ENCODE data around the gene PRKCE. TPM values are rescaled to one million over a fixed set of nuclear protein-coding genes. Genes with fewer than 3 reads are reported as not detected.

The PRKCE gene
- total and polyA plus RNA-seq, 2 experiments from 2014 or later, result 9.6 to 11.9 TPM

DNA sequence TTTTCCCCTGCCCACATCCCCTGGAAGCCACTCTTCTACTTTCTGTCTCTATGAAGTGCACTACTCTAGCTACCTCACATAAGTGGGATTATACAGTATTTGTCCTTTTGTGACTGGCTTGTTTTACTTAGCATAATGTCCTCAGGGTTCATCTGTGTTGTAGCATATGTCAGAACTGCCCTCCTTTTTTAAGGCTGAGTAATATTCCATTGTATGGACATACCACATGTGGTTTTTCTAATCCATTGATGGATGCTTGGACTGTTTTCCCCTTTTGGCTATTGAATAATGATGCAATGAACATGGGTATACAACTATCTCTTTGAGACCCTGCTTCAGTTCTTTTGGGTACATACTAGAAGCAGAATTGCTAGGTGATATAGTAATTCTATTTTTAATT lies 95.9 kb downstream of the PRKCE start:
- no peak for TF ChIP-seq EZH2 (IDR thresholded peaks at IDR 0.05; ENCODE audit: borderline replicate concordance)
- TF ChIP-seq CTCF (IDR thresholded peaks at IDR 0.05; ENCODE audit: poor library complexity), result no peak
- TF ChIP-seq EZH2phosphoT487 (IDR thresholded peaks at IDR 0.05; ENCODE audit: low read depth, severe bottlenecking, unreplicated experiment), result no peak
- H3K27ac ChIP-seq, result no peak overlapping the region
- no peak overlapping the region for H3K4me3 ChIP-seq
- no peak overlapping the region for H2AFZ ChIP-seq
- no peaks in the 10 kb centered on the region for H4K20me1 ChIP-seq (ENCODE audit: insufficient read depth, poor library complexity, severe bottlenecking)
- no peak for DNase-seq (ENCODE audit: low spot score)
- no peaks in the 10 kb centered on the region for H3K27me3 ChIP-seq
- peaks cover 5% of the 10 kb centered on the region for H3K79me2 ChIP-seq
- H3K36me3 ChIP-seq (replicated peaks; ENCODE audit: insufficient read depth, low read depth), result no peaks in the 10 kb centered on the region
- no peaks in the 10 kb centered on the region for H3K9me2 ChIP-seq (replicated peaks; ENCODE audit: insufficient read depth)
- H3K4me1 ChIP-seq (ENCODE audit: insufficient read depth), result no peaks in the 10 kb centered on the region
- no peak overlapping the region for H3K4me2 ChIP-seq
- no peaks in the 10 kb centered on the region for H3K9me3 ChIP-seq (ENCODE audit: low read depth)

DNA sequence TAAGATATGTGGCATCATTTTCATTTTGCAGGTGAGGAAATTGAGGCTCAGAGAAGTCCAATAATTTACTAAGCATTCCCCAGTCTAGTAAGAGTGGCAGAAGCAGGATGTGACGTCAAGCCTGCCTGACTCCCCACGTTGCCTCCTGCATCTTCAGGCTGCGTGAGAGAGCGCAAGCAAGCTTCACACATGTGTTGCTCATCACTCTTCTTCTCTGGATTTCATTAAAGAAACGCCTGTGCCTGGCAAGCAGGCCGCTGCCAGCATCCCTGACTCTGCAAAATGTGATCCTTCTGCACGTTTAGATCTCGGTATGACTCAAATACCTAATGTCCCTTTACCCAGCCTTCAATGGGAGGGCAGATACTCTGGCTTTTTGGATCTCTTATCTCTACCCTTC lies 96.8 kb downstream of the PRKCE start:
- no peak overlapping the region for H3K4me2 ChIP-seq
- DNase-seq (ENCODE audit: low spot score), result peak; percentile 52
- peaks cover 5% of the 10 kb centered on the region for H3K79me2 ChIP-seq
- peak overlapping the region; percentile 70 for H3K27ac ChIP-seq
- TF ChIP-seq CTCF (IDR thresholded peaks at IDR 0.05; ENCODE audit: poor library complexity), result no peak
- no peak for TF ChIP-seq EZH2 (IDR thresholded peaks at IDR 0.05; ENCODE audit: borderline replicate concordance)
- TF ChIP-seq EZH2phosphoT487 (IDR thresholded peaks at IDR 0.05; ENCODE audit: low read depth, severe bottlenecking, unreplicated experiment), result no peak
- no peaks in the 10 kb centered on the region for H3K9me2 ChIP-seq (replicated peaks; ENCODE audit: insufficient read depth)
- no peaks in the 10 kb centered on the region for H3K9me3 ChIP-seq (ENCODE audit: low read depth)
- no peak overlapping the region for H2AFZ ChIP-seq
- H4K20me1 ChIP-seq (ENCODE audit: insufficient read depth, poor library complexity, severe bottlenecking), result no peaks in the 10 kb centered on the region
- H3K4me3 ChIP-seq, result no peak overlapping the region
- no peaks in the 10 kb centered on the region for H3K27me3 ChIP-seq
- H3K36me3 ChIP-seq (replicated peaks; ENCODE audit: insufficient read depth, low read depth), result no peaks in the 10 kb centered on the region
- no peaks in the 10 kb centered on the region for H3K4me1 ChIP-seq (ENCODE audit: insufficient read depth)
- 49% methylated on average over 8 of the region's 8 CpGs for WGBS (ENCODE audit: low lambda C conversion rate, missing lambda C conversion rate)

DNA sequence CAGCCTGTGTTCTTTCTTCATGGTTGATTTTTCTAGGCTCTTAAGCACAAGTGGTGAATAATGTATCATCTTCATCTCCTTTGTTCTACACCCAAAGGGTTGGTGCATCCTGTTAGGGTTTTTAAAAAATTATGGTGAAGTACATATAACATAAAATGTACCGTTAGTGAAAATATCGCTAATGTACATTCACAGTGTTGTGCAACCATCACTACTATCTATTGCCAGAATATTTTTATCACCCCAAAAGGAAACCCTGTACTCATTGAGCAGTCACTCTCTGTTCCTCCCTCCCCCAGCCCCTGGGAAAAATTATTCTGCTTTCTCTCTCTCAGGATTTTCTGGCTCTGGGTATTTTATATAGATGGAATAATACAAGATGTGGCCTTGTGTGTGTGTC lies 98.5 kb downstream of the PRKCE start:
- H3K79me2 ChIP-seq, result peaks cover 5% of the 10 kb centered on the region
- no peak overlapping the region for H3K4me3 ChIP-seq

More for the DNA sequence above, 98.5 kb downstream of the PRKCE start:
- 89% methylated on average over 2 of the region's 2 CpGs for WGBS (ENCODE audit: low lambda C conversion rate, missing lambda C conversion rate)
- Histone ChIP-seq H3K9me2 (replicated peaks; ENCODE audit: insufficient read depth) (no peaks in the 10 kb centered on the region), H3K36me3 (replicated peaks; ENCODE audit: insufficient read depth, low read depth) (no peaks in the 10 kb centered on the region), H3K9me3 (ENCODE audit: low read depth) (no peaks in the 10 kb centered on the region), H3K4me1 (ENCODE audit: insufficient read depth) (peaks cover 13% of the 10 kb centered on the region), H2AFZ (no peak overlapping the region), H3K27me3 (no peaks in the 10 kb centered on the region), H3K4me2 (no peak overlapping the region), H4K20me1 (ENCODE audit: insufficient read depth, poor library complexity, severe bottlenecking) (no peaks in the 10 kb centered on the region), H3K27ac (no peak overlapping the region)
- no peak for DNase-seq (ENCODE audit: low spot score)
- TF ChIP-seq EZH2 (IDR thresholded peaks at IDR 0.05; ENCODE audit: borderline replicate concordance) (no peak), CTCF (IDR thresholded peaks at IDR 0.05; ENCODE audit: poor library complexity) (no peak), EZH2phosphoT487 (IDR thresholded peaks at IDR 0.05; ENCODE audit: low read depth, severe bottlenecking, unreplicated experiment) (no peak)
